ENCODE data around the gene PSMA5. TPM values are rescaled to one million over a fixed set of nuclear protein-coding genes. Genes with fewer than 3 reads are reported as not detected.
"Not testable (repeated sequence)": the region's sequence is repeated elsewhere in the genome, so short reads cannot be mapped to it uniquely, and the experiment has no call there.

Gene PSMA5
- total RNA-seq, 1 donor from 2014 or later: 99.8 TPM

- no peaks in the 10 kb centered on the region for H3K9me3 Mint-ChIP-seq
- peaks cover 8% of the 10 kb centered on the region for H3K4me1 Mint-ChIP-seq
- H3K4me3 Mint-ChIP-seq: peak overlapping the region; percentile 73
- peaks cover 100% of the 10 kb centered on the region for H3K27me3 Mint-ChIP-seq (ENCODE audit: low read depth)
- no peak for DNase-seq (ENCODE audit: low read depth, low spot score)
- H3K27ac Mint-ChIP-seq (ENCODE audit: unreplicated experiment): no peak overlapping the region
- TF ChIP-seq, protein P1, sequence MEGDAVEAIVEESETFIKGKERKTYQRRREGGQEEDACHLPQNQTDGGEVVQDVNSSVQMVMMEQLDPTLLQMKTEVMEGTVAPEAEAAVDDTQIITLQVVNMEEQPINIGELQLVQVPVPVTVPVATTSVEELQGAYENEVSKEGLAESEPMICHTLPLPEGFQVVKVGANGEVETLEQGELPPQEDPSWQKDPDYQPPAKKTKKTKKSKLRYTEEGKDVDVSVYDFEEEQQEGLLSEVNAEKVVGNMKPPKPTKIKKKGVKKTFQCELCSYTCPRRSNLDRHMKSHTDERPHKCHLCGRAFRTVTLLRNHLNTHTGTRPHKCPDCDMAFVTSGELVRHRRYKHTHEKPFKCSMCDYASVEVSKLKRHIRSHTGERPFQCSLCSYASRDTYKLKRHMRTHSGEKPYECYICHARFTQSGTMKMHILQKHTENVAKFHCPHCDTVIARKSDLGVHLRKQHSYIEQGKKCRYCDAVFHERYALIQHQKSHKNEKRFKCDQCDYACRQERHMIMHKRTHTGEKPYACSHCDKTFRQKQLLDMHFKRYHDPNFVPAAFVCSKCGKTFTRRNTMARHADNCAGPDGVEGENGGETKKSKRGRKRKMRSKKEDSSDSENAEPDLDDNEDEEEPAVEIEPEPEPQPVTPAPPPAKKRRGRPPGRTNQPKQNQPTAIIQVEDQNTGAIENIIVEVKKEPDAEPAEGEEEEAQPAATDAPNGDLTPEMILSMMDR (conservative IDR thresholded peaks at IDR 0.05): no peak
- no peaks in the 10 kb centered on the region for H3K36me3 Mint-ChIP-seq (ENCODE audit: low read depth)
Observed at GRCh38 chr1:109466125-109466451, 39.8 kb upstream of the PSMA5 start.

DNA sequence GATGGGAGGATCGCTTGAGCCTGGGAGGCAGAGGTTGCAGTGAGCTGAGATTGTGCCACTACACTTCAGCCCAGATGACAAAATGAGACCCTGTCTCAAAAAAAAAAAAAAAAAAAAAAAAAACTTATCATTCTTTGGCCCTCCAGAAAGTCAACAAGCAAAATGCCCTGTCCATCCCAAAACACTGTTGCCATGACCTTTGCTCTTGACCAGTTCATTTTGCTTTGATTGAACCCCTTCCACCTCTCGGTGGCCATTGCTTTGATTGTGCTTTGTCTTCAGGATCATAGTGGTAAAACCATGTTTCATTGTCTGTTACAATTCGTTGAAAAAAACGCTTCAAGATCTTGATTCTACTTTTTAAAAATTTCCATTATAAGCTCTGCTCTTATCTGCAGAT is 31.6 kb upstream of the PSMA5 start:
- Mint-ChIP-seq H3K4me1 (no peaks in the 10 kb centered on the region), H3K36me3 (ENCODE audit: low read depth) (peaks cover 17% of the 10 kb centered on the region), H3K27ac (ENCODE audit: unreplicated experiment) (no peak overlapping the region), H3K9me3 (peaks cover 13% of the 10 kb centered on the region), H3K4me3 (no peak overlapping the region), H3K27me3 (ENCODE audit: low read depth) (peaks cover 57% of the 10 kb centered on the region)
- TF ChIP-seq, protein P1 (conservative IDR thresholded peaks at IDR 0.05): no peak
- DNase-seq (ENCODE audit: low read depth, low spot score): no peak

- Mint-ChIP-seq H3K36me3 (ENCODE audit: low read depth) (peaks cover 17% of the 10 kb centered on the region), H3K9me3 (peaks cover 15% of the 10 kb centered on the region), H3K27me3 (ENCODE audit: low read depth) (peaks cover 41% of the 10 kb centered on the region), H3K4me3 (no peak overlapping the region), H3K4me1 (no peaks in the 10 kb centered on the region), H3K27ac (ENCODE audit: unreplicated experiment) (no peak overlapping the region)
- DNase-seq (ENCODE audit: low read depth, low spot score): no peak
- TF ChIP-seq, protein P1 (conservative IDR thresholded peaks at IDR 0.05): no peak
Observed at GRCh38 chr1:109454497-109455133, 28.4 kb upstream of the PSMA5 start.

- Mint-ChIP-seq H3K4me1 (no peaks in the 10 kb centered on the region), H3K4me3 (no peak overlapping the region), H3K36me3 (ENCODE audit: low read depth) (no peaks in the 10 kb centered on the region), H3K9me3 (peaks cover 2% of the 10 kb centered on the region), H3K27me3 (ENCODE audit: low read depth) (peaks cover 59% of the 10 kb centered on the region), H3K27ac (ENCODE audit: unreplicated experiment) (no peak overlapping the region)
- DNase-seq (ENCODE audit: low read depth, low spot score): no peak
- TF ChIP-seq, protein P1 (conservative IDR thresholded peaks at IDR 0.05): no peak
Observed at GRCh38 chr1:109447524-109447923, 21.3 kb upstream of the PSMA5 start.

DNA sequence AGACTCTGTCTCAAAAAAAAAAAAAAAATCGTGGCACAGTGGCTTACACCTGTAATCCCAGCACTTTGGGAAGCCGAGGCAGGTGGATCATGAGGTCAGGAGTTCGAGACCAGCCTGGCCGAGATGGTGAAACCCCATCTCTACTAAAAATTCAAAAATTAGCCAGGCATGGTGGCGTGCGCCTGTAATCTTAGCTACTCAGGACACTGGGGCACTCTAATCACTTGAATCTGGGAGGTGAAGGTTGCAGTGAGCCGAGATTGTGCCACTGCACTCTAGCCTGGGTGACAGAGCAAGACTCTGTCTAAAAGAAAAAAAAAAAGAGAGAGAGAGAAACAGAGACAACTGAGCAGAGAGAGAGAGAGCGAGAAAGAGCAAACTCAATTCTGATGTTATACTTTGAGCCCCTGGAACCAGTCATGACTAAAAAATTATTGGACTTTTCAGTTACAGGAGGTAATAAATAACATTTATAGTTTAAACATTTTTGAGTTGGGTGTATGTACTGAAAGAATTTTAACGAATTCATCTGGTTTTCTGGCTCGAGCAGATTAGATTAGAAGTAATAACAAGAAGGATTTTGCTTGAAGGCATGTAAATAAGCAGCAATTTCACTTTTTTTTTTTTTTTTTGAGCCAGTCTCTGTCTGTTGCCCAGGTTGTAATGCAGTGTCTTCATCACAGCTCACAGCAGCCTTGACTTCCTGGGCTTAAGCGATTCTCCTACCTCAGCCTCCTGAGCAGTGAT is 19.9 kb upstream of the PSMA5 start:
- H3K27ac Mint-ChIP-seq (ENCODE audit: unreplicated experiment): not testable (repeated sequence)

GRCh38 chr1:109444346-109444745 is 18.1 kb upstream of the PSMA5 start:
- Mint-ChIP-seq H3K27ac (ENCODE audit: unreplicated experiment) (no peak overlapping the region), H3K4me3 (no peak overlapping the region), H3K9me3 (no peaks in the 10 kb centered on the region), H3K27me3 (ENCODE audit: low read depth) (peaks cover 41% of the 10 kb centered on the region), H3K4me1 (no peaks in the 10 kb centered on the region), H3K36me3 (ENCODE audit: low read depth) (no peaks in the 10 kb centered on the region)
- no peak for DNase-seq (ENCODE audit: low read depth, low spot score)
- TF ChIP-seq, protein P1 (conservative IDR thresholded peaks at IDR 0.05): no peak

More for the DNA sequence above, 19.9 kb upstream of the PSMA5 start:
- DNase-seq (ENCODE audit: low read depth, low spot score); H3K9me3 Mint-ChIP-seq; H3K4me3 Mint-ChIP-seq; H3K36me3 Mint-ChIP-seq (ENCODE audit: low read depth); H3K4me1 Mint-ChIP-seq: not testable (repeated sequence)
- peaks cover 56% of the 10 kb centered on the region for H3K27me3 Mint-ChIP-seq (ENCODE audit: low read depth)
